NCI-H187 treated with DMSO at 0.1 percent for 48 hours (cell line): Measurements from ENCODE around the gene ATXN1.
"Not testable (repeated sequence)": the region's sequence is repeated elsewhere in the genome, so short reads cannot be mapped to it uniquely, and the experiment has no call there.

Source experiments
- DNase-seq: peaks from one replicate; lab custom pipeline; 2025; lab: John Stamatoyannopoulos, UW

ATXN1 gene

DNA sequence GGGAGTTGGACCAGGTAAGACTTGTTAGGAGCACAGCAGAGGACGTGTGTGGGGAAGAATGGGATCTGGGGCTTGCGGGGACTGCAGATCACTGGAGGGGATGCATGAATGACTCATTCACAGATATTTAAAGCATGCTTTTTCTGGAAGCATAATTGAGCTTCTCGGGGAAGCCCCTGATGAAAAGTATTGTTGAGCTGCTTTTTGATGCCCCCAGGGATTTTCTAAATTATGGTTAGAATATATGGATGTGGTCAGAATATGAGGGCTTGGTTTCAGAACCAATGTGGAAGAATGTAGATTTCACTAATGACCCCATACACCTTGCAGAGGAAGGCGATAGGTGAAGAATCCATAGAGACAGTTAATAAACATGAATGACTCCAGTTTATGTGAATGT lies 486.8 kb downstream of the ATXN1 start:
- DNase-seq: no peak

DNA sequence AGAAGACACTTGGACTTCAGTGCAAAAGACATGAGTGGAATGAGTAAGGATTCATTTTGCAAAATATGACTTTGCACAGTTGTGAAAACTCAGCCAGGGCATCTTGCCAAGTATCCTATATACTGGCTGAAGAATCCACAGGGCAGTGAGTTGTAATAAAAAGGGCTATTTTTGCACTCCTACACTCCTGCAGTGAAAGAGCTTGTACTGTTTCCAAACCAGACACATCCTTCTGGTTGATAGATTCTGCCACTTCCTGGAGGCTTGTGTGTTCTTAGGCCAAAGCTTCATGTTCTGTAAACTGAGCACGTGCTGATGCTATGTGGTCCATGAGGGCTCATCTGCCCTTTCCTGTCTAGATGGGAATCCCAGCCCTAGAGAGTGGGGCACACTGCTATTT lies 488.0 kb downstream of the ATXN1 start:
- DNase-seq: no peak

DNA sequence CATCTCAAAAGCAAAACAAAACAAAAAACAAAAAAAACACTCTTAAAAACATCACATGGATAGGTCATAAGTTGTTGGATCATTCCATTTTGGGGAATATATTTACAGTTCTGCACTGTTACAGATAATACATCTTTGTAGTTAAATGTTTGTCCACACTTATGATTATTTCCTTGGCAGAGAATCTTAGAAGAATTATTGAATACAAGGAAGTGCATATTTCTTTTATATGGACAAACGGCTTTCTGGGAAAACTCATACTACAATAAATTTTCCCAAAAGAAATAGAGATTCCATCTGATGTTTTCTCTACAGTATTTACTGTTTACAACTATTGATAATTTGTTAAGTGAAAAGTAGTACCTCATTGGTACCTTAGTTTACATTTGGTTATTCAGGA lies 489.1 kb downstream of the ATXN1 start:
- DNase-seq: no peak

DNA sequence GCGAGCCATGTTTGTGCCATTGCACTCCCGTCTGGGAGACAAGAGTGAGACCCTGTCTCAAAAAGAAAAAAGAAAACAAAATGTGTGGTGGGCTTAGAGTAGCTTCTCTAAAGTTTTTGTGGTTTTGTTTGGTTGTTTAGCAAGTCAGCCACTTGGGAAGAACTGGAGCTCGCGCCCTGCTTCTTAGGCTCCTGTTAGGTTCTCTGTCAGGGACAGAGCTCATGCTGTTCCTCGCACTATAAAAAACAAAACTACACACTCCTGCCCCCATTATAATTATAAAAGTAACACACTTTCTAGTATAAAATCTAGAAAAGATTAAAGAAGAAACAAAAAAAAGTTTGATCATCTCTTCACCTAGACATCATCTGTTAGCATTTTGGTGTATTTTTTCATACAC lies 489.8 kb downstream of the ATXN1 start:
- no peak for DNase-seq

DNA sequence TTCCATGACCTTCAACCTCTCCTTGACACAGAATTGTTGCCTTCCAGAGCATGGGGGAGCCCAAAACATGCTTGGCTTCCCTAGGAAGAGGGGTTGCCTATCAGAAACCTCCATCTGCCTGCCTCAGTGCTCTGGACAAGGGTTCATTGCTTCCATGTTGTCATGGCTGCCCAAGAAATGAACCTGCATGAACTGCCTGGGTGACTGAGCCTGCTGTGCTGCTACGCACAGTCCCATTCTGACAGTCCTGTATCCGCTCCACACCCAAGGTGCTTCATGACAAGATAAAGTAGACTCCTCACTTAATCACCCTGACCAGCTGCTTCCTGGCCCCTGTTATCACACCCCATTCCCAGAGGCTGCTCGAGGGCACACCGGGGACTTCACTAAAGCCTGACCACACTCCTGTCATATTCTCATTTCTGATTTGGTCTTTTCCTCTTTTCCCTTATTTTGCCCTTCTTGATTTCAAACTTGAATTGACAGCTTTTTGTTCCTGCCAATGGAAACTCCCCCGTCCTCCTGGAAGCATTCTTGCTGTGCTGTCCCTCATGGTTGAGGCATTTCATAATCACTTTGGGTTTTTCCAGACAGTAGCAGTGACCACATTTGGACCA lies 491.0 kb downstream of the ATXN1 start:
- DNase-seq: no peak

DNA sequence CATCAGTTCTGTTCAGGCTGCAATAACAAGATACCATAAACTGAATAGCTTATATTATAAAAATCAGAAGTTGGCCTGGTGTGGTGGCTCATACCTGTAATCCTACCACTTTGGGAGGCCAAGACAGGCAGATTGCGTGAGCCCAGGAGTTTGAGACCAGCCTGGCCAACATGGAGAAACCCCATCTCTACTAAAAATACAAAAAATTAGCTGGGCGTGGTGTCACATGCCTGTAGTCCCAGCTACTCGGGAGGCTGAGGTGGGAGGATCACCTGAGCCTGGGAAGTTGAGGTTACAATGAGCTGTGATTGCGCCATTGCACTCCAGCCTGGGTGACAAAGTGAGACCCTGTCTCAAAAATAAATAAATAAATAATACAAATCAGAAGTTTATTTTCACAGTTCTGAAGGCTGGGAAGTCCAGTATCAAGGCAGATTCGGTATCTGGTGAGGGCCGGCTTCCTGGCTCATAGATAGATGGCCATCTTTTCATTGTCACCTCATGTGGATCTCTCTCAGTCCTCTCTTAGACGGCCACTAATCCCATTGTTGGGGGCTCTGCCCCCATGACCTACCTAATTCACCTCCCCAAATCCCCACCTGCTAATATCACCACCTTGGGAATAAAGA lies 491.7 kb downstream of the ATXN1 start:
- not testable (repeated sequence) for DNase-seq

DNA sequence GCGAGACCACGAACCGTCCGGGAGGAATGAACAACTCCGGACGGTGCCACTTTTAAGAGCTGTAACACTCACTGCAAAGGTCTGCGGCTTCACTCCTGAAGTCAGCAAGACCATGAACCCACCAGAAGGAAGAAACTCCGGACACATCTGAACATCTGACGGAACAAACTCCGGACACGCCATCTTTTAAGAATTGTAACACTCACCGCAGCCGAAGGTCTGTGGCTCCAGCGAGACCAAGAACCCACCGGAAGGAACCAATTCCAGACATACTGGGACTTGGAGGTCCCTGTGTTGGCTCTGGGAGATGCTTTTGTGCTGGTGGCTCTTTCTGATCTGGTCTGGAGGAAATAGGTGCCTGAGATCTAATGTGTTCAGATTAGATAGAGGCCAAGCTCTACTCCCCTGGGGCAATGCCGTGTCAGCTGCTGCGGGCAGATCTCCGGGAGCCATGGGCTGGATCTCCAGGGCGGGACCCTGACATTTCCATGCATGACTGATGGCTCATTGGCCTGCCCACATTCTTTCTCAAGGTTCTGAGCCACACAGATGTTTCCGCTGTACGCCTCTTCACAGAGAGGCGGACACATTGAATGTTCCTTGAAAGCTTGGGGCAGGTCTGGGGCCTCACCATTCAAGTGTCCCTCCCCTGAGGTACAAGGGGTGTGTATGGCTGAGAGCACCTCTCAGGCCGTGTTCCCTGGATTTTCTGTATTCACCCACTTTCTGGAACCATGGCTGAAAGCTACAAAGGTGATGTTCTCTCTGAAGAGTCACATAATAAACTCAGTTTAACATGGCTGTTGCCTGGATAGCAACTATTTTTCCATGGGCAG lies 493.6 kb downstream of the ATXN1 start:
- DNase-seq: no peak

DNA sequence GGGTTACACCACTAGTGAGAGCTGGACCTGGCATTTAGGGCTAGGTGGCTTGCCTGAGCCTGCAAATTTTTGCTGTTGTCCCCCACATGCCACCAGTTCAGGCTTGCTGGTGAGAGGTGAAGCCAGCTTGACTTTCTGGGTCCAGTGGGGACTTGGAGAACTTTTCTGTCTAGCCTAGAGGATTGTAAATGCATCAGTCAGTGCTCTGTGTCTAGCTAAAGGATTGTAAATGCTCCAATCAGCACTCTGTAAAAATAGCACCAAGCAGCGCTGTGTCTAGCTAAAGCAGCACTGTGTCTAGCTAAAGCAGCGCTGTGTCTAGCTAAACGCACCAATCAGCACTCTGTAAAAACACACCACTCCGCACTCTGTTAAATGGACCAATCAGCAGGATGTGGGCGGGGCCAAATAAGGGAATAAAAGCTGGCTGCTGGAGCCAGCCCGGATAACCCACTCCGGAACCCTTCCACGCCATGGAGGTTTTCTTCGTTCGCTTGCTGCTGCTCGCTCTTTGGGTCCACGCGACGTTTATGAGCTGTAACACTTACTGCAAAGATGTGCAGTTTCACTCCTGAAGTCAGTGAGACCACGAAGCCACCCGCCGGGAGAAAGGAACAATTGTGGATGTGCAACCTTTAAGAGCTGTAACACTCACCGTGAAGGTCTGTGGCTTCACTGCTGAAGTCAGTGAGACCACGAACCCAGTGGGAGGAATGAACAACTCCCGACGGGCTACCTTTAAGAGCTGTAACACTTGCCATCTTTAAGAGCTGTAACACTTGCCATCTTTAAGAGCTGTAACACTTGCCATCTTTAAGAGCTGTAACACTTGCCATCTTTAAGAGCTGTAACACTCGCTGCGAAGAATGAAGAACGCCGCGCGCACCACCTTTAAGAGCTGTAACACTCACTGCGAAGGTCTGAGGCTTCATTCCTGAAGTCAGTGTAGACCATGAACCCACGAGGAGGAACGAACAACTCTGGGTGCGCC lies 495.6 kb downstream of the ATXN1 start:
- DNase-seq: no peak

DNA sequence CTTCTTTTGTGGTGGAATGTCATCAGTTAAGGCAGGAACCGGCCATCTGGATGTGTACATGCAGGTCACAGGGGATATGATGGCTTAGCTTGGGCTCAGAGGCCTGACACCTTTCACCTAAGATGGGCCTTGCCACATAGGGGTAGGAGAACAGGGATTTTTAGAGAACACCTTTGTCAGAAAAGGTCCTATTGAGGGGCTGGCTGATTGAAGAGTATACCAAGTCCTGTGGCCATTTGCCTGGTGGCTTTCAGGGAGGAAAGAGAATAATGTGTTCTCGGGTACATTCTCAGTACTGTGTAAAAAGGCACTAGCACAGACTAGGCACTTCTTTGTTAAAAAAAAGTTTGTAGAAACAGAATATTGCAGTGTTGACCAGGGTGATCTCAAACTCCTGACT lies 496.5 kb downstream of the ATXN1 start:
- no peak for DNase-seq

DNA sequence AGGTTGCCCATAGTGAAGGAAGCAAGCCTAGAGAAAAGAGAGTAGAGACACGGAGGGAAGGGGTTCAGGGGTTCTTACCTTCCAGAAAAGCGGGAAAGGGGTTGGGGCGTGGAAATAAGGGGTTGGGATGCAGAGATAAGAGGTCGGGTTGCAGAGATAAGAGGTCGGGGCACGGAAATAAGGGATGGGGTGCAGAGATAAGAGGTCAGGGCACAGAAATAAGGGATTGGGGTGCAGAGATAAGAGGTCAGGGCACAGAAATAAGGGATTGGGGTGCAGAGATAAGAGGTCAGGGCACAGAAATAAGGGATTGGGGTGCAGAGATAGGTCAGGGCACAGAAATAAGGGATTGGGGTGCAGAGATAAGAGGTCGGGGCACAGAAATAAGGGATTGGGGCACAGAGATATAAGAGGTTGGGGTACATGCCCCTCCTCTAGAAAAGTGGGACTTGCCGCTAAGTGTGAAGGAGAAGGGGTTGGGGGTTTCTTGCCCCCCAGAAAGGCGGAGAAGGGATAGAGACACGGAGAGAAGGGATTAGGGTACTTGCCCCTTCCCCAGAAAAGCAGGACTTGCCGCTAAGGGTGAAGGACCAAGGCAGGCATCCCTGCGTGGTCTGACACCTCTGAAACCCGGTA lies 497.7 kb downstream of the ATXN1 start:
- DNase-seq: not testable (repeated sequence)

DNA sequence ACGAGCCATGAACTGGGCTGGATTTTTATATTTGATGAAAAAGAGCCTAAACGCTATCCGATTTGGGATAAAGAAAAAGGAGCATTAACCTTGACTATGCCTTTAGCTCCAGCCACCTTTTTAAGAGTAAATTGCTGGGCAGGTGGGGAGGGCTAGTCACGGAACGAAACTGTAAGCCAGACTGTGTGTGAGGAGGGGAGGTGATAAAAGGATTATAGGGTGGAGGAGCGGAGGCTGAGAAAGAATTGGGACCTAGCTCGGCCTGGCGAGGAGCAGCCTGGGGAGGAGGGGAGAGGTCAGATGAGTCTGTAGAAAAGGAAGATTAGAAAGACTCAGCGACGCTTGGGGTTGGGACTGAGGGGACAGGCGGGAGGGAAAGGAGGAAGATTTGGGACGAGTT lies 498.5 kb downstream of the ATXN1 start:
- DNase-seq: not testable (repeated sequence)

DNA sequence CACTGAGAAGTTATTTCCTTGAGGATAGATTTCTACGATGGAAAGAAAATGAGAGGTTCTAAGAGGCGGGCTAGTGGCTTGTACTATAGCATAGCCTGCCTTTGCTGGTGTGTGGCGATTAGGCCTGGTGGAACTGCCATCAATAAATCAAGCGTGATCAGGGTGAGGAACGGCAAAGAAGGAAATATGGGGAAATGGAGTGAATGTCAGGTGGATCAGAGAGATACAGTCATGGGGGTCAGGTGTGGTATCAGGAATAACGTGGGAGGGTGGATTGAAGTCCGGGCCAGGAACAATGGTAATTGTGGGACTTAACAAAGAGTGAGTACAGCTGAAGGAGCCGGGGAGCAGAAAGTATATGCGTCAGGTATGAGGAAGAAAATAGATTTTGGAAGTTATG lies 500.7 kb downstream of the ATXN1 start:
- DNase-seq: not testable (repeated sequence)

DNA sequence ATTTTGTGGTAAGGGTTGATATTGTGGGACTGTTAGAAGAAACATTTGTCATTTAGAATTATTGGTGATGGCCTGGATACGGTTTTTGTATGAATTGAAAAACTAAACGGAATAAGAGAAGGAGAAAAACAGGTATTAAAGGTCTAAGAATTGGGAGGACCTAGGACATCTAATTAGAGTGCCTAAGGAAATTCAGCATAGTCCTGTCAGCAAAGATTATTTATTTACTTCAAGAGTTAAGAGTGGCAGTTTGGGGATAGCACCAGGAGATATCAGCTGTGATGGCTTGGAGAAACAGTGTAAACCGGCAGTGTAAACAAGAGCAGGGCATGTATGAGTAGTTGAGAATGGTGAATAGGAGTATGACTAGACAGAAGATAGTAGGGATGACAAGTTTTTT lies 501.7 kb downstream of the ATXN1 start:
- DNase-seq: not testable (repeated sequence)

DNA sequence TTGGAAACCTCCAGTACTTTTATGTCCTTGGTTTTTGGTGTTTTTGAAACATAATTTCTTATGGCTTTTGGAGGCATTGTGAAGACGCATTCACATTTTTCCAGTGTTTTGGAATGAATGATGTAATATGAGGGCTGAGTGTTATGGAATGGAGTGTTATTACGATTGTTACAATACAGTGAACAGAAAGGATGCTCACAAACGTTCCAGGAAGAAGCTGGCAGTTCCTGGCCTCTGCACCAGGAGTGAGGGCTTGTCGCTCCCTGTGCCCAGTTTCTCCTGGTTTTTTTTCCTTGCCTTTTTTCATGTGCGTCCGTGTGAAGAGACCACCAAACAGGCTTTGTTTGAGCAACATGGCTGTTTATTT lies 502.6 kb downstream of the ATXN1 start:
- no peak for DNase-seq

DNA sequence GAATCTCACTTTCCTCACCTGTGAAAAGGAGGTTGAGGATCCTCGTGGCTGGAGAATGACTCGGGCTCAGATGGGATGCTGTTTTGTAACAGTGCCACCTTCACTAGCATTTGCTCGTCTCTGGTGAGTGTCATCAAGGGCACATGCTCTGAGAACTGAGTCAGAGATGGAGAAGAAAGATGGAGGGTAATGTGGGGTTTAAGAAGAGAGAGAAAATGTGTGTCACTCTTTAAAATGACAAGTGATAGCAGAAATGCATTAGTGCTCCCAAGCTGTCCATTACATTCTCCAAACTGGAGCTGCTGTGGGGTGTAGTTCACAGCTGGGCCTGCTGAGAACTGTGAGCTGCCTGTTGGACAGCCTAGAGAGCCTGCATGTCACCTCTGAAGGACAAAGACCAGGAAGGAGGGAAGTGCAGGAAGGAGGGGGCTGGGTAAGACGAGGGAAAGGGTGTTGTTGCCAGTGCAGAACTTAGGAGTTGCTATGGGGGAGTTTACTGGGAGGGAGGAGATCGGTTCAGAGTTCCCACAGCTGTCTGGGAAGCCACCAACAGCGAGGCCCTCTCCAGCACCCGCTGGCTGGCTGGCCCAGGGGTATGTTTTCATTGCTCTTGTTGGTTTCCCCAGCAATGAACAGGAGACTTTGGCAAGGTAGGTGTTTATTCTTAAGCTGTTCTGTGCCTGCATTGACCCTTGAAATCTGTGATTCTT lies 503.1 kb downstream of the ATXN1 start:
- no peak for DNase-seq

DNA sequence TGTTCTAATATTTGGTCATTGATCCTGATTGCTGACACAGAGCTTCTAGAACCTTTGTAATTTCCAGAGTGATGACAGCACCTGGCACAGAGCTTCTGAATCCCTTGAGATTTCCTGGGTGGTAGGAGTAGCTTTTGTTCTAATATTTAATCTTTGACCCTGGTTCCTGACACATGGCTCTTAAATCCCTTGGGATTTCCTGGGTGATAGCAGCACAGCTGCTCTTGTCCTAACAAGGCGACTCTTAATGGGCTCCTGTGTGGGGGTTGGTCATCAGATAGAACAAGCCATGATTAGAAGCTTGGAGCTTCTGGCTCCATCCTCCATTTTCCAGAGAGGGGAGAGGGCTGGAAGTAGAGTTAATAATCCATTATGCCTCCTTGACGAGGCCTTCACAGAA lies 504.5 kb downstream of the ATXN1 start:
- no peak for DNase-seq

DNA sequence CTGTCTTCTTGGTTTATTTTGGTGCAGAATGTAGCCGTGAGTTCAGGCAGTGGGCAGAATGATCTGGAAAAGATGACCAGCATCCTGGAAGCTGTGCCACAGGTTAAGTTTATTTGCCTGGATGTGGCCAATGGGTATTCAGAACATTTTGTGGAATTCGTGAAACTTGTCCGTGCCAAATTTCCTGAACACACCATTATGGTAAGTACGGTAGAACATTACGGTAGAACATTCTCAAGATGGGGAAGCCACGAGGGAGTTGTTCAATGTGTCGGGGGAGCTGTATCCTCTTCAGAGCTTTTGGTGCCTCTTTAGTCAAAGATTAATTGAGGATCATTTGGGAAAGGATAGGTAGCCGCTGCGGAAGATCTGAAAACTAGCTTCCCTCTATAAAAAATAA lies 506.7 kb downstream of the ATXN1 start:
- DNase-seq: no peak

DNA sequence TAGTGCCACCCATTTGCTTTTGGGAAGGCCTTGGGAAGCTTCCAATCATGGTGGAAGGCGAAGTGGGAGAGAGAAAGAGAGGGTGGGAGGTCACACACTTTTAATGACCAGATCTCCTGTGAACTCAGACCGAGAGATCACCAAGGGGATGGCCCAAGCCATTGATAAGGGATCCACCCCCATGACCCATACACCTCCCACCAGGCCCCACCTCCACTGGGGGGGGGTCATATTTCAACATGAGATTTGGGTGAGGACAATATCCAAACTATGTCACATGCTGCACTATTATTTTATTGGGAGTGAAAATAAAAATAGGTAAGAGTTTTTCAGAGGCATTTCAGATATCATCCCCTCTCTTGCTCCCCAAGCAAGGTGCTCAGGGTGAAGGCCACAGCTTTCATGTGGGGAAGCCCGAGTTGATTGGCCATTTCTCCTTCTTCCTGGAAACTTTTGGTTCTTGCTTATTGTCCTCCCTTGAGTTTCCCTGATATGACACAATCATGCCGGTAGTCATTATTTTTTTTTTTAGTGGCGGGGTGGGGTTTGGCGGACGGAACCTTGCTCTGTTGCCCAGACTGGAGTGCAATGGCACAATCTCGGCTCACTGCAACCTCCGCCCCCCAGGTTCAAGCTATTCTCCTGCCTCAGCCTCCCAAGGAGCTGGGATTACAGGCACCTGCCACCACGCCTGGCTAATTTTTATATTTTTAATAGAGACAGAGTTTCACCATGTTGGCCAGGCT lies 507.7 kb downstream of the ATXN1 start:
- no peak for DNase-seq

DNA sequence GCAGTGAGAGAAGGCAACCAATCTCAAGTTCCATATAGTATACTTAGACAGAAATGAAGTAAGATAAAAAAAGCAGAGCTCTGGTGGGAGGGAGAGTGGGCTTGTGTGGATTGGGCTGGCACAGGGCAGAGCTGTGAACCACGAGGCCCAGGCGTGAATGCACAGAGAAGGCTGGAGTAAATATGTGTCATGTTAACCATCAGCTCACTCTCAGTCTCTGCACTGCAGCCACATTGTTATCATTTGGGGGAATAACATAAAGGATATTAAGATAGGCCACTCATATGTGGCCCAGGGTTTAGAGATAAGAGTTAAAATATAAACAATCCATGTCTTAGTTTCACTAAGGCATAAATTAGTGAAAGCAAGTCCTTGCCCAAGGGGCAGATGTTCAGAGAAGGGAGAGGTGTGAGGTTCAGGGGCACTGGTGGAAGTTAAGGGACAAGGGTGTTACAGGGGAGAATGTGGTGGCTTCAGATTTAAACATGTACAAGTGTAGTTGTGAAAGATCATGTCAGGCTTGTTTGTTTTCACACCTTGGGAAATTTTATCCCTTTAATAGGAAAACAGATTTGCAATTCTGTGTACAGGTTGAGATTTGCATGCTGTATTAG lies 508.5 kb downstream of the ATXN1 start:
- no peak for DNase-seq

DNA sequence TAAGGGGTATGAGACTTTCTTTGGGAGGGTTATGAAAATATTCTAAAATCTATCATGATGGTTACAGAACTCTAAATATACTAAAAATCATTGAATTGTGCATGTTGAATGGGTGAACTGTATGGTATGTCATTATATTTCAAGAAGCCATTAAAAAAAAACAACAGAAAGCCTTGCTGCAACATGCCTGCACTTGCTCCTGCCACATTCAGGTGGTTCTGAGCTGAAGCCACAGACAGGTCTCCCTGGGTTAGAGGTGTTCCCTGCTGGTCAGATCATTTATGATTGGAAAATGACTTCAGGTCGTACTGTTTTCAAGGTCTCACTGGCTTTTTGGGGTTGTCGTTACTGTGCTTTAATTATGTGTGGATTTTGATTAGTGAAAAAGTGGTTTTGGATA lies 509.6 kb downstream of the ATXN1 start:
- DNase-seq: no peak
